Renal cortex interstitium (tissue), 11 donors: Measurements from ENCODE around the gene SMAD2. TPM values are rescaled to one million over a fixed set of nuclear protein-coding genes. Genes with fewer than 3 reads are reported as not detected.
"Not testable (repeated sequence)": the region's sequence is repeated elsewhere in the genome, so short reads cannot be mapped to it uniquely, and the experiment has no call there.

ENCODE experiments used
- DNase-seq, 11 donors: peaks; one replicate each; pipeline ENCODE4 v3.0.0-alpha.2; 2013; ENCODE audit warnings: low read depth in 9 of 11, low spot score in 4 of 11; ENCODE audit errors: extremely low read depth in 1 of 11
- polyA plus RNA-seq, 3 donors: library from polyadenylated mRNA; unstranded; fragments of 120-200 nt; gene quantifications; one replicate each; pipeline ENCODE4 v1.2.1, GENCODE V29; 2013; ENCODE audit not compliant: insufficient read length in 3 of 3

Gene SMAD2
- polyA plus RNA-seq, 3 donors: 85.4 to 94.3 (median 89.3) TPM

DNA sequence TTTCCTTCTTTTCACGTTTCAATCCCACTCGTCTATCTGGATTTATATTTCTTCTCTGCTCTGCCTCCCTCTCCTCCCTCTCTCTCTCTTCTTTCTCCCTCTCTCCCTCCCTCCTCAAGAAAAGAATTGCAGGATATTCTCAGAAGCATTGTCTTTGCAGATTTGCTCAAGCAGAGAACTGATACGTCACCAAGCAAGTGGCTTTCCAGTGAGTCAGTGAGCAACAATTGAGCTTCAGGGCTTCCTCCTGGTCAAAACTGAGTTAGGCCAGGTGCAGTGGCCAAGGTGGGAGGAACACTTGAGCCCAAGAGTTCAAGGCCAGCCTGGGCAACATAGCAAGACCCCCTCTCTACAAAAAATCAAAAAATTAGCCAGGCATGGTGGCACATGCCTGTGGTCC is 151.1 kb downstream of the SMAD2 start:
- DNase-seq: no peak

DNA sequence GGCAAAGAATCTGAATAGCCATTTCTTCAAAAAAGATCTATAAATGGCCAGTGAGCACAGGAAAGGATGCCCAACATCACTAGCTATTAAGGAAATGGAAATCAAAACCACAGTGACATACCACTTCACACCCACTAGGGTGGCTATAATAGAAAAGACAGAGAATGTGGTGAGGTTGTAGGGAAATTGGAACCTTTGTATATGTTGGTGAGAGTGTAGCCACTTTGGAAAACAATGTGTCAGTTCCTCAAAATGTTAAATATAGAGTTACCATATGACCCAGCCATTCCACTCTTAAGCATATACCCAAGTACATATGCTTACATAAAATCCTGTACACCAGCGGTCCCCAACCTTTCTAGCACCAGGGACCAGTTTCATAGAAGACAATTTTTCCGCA is 152.8 kb downstream of the SMAD2 start:
- DNase-seq: no peak

GRCh38 chr18:47775961-47776360 is 154.5 kb downstream of the SMAD2 start:
- no peak for DNase-seq

DNA sequence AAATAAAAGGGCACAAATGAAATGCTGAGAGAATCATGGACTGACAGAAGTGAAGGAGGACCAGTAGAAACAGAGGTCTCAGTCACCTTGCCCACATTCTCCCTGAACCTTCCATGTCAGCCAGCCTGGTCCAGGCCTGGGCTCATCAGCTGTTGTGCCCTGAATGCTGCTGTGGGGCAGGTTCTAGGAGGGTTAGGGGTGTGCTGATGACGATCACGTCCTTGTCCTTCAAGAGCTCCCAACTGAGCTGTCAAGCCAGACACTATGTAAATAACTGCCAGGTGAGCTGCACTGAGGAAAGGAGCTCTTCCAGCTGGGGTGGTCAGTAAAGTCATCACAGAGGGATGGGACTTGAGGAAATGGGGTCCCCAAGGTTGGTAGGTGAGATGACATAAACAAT is 156.5 kb downstream of the SMAD2 start:
- no peak for DNase-seq

DNA sequence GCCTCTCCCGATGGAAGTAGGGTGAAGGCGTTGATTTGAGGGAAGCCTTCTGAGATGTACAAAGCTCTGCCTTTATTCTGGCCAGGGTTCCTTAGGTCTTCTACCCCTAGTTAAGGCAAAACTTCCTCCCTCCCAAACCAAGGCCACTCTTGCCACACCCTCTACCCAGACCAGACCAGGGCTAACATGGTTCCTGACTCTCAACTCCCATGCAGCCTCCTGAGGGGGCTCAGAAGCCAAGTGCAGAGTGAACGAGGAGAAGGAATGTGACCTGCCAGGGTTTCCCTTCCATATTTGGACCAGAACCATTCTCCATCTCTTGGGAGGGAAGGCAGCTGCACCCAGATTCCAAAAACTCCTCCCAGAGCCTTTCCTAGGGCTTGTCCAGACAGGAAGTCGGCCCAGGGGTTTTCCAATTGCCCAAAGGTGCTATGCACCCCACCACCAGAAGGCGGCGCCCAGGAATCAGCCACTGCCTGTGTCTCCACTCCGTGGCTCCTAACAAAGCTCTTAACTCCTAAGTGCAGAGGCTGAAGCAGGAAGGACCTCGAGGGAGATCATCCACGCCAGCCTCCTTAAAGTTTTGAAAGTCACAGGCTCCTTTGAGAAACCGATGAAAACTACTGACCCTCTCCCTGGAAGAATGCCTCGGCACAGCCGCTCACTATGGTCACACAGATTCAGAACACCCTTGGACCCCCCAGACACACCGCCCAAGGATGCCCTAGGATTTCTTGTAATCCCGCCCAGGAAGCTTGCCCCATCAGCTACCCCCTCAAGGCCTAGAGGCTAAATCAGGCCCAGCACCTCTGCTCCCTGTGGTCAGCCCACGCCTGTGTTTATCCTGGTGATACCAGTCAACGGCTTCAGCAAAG is 157.8 kb downstream of the SMAD2 start:
- no peak for DNase-seq

- no peak for DNase-seq
Observed at GRCh38 chr18:47771922-47772321, 158.5 kb downstream of the SMAD2 start.

GRCh38 chr18:47767699-47768098 is 162.8 kb downstream of the SMAD2 start:
- no peak for DNase-seq

DNA sequence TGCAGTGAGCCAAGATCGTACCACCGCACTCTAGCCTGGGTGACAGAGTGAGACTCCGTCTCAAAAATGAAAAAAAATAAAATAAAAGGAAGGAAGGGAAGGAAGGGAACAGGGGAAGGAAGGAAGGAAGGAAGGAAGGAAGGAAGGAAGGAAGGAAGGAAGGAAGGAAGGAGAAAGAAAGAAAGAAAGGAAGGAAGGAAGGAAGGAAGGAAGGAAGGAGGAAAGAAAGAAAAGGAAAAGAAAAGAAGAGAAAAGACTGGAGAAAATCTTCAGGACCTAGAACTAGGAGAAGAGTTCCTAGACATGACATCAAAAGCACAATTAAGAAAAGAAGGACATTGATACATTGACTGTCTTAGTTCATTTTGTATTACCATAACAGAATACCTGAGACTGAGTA is 163.3 kb downstream of the SMAD2 start:
- not testable (repeated sequence) for DNase-seq
